ACC112 (cell line): ENCODE measurements around the gene CADM3.

ENCODE experiments used
- H2AFZ ChIP-seq: fragments of 200-600 bp; sonication (generic); one replicate; pipeline ENCODE4 v1.6.0; 2017; ENCODE audit warnings: antibody characterized with exemption, low read length; ENCODE audit not compliant: unreplicated experiment
- H3K27ac ChIP-seq: fragments of 200-600 bp; sonication (generic); 2 replicates; pipeline ENCODE4 v1.5.1; 2014; ENCODE audit warnings: low read depth, mild to moderate bottlenecking, antibody characterized with exemption, low read length, moderate library complexity
- H3K27me3 ChIP-seq: fragments of 200-600 bp; sonication (generic); 2 replicates; pipeline ENCODE4 v1.6.1; 2014; ENCODE audit warnings: mild to moderate bottlenecking, antibody characterized with exemption, low read length, moderate library complexity, mixed read lengths; ENCODE audit not compliant: insufficient read depth
- H3K36me3 ChIP-seq: fragments of 200-600 bp; sonication (generic); 2 replicates; pipeline ENCODE4 v1.6.1; 2016; ENCODE audit warnings: mild to moderate bottlenecking, antibody characterized with exemption, low read length, moderate library complexity, mixed read lengths; ENCODE audit not compliant: insufficient read depth
- H3K4me1 ChIP-seq: fragments of 200-600 bp; sonication (generic); one replicate; pipeline ENCODE4 v1.6.1; 2016; ENCODE audit warnings: low read length, mixed read lengths; ENCODE audit not compliant: insufficient read depth, unreplicated experiment, control insufficient read depth
- H3K4me3 ChIP-seq: fragments of 200-600 bp; sonication (generic); 2 replicates; pipeline ENCODE4 v1.5.1; 2014; ENCODE audit warnings: mild to moderate bottlenecking, low read depth, low read length
- H3K79me2 ChIP-seq: fragments of 200-600 bp; sonication (generic); one replicate; pipeline ENCODE4 v1.6.0; 2016; ENCODE audit warnings: low read length; ENCODE audit not compliant: control insufficient read depth, unreplicated experiment, insufficient read depth

CADM3 gene

DNA sequence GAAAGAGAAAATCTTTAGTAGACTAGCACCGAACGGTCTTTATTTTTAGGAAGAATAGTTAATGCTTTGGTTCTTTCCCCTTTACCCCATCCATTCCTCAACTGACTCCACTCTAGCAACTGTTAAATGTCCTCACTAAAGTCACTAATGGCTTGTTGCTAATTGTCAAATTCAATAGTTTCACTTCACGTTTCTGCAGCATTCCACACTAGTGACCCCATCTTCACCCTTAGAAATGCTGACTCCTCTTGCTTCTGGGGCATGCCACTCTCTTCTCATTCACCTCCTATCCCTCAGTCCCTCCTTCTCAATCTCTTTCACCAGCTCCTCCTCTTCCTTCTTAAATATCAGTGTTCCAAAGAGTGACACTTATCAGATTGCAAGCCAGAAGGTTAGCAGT lies 19.4 kb upstream of the CADM3 start:
- Histone ChIP-seq H3K79me2 (no peaks in the 10 kb centered on the region), H2AFZ (no peak overlapping the region), H3K4me1 (no peaks in the 10 kb centered on the region), H3K27me3 (peaks cover 46% of the 10 kb centered on the region), H3K4me3 (no peak overlapping the region), H3K27ac (no peak overlapping the region), H3K36me3 (no peaks in the 10 kb centered on the region)

DNA sequence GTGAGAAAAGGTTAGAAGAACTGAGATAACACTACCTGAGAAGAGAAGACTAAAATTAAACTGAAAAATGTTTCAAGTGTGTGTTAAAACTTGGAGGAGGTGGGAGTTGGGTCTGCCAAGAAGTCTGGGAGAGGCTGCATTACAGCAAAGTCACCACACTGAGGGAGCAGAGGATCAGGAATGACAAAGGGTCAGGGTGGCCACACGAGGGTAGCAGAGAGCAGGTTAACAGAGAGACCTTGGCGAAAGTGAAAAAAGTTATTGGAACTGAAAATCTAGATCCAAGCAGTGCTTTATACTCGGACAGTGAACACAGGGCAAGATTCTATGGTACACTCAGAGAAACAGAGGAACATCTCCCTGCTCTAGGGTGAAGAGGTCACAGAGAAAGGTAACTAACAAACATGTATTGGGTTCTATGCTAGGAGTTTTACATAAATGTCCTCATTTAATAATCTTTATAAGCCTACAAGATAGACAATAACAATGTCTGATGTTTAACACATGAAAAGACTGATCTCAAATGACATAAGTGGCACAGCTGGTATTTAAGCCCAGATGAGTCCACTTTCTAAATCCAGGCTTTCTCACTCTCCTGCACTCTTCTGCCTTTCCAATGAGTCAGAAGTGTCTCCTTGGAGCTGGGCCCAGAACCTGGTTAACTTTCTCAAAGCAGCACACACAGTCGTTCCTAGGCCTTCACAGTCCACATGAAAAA lies 10.3 kb upstream of the CADM3 start:
- no peaks in the 10 kb centered on the region for H3K36me3 ChIP-seq
- no peak overlapping the region for H2AFZ ChIP-seq
- peak overlapping the region; percentile 48; the same call in 1 of the 2 replicates for H3K4me3 ChIP-seq
- no peaks in the 10 kb centered on the region for H3K79me2 ChIP-seq
- peak overlapping the region; percentile 47 for H3K27ac ChIP-seq
- H3K27me3 ChIP-seq = peaks cover 63% of the 10 kb centered on the region
- H3K4me1 ChIP-seq = peaks cover 8% of the 10 kb centered on the region

DNA sequence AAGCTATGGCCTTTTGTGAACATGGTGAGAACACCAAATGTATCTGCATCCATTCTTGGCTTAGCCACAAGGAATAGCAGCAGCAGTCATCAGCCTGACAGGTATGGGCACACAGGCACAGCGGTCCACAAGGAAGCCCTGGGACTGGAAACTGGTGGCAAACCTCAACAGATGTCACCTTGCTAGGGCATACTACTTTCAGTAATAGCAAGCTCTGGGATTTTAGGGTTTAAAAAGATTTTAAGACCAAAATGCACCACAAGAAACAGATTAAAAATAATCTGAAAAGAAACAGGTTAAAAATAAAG lies 9.7 kb upstream of the CADM3 start:
- no peaks in the 10 kb centered on the region for H3K79me2 ChIP-seq
- no peak overlapping the region for H3K4me3 ChIP-seq
- peaks cover 65% of the 10 kb centered on the region for H3K27me3 ChIP-seq
- no peak overlapping the region for H2AFZ ChIP-seq
- H3K4me1 ChIP-seq = peaks cover 8% of the 10 kb centered on the region
- H3K36me3 ChIP-seq = no peaks in the 10 kb centered on the region
- H3K27ac ChIP-seq = no peak overlapping the region

DNA sequence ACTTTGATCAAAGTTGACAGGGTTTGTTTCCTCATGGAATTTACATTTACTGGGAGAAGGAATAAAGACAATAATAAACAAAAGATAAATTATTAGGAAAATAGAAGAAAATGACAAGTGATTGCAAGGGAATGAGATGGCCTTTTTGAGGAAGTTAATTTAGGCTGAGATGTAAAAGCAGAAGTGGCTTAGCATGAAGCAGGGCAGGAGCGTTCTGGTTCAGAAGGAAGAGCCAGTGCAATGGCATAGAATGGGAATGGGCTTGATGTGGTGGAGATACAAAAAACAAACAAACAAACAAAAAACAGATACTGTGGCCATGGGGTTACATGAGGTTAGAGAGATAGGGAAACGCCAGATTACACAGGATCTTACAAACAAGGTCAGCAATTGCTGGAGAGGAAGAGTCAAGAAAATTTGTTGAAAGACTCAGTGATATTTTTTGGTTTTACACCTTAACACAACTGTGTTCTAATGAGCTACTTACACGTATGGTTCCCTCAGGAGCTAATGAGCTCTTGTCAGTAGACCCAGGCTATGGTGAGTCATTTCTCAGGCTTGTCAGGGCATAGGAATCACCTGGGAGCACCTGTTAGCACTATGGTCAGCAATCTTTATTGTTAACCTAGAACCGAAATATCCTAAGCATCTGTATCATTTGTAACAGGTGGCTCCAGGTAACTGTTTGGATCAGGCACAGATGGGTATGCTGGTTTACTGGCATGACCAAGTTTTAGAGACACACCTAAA lies 8.7 kb upstream of the CADM3 start:
- Histone ChIP-seq H3K36me3 (no peaks in the 10 kb centered on the region), H3K27ac (no peak overlapping the region), H3K79me2 (no peaks in the 10 kb centered on the region), H3K27me3 (peaks cover 64% of the 10 kb centered on the region), H3K4me3 (no peak overlapping the region), H2AFZ (no peak overlapping the region), H3K4me1 (peaks cover 8% of the 10 kb centered on the region)

DNA sequence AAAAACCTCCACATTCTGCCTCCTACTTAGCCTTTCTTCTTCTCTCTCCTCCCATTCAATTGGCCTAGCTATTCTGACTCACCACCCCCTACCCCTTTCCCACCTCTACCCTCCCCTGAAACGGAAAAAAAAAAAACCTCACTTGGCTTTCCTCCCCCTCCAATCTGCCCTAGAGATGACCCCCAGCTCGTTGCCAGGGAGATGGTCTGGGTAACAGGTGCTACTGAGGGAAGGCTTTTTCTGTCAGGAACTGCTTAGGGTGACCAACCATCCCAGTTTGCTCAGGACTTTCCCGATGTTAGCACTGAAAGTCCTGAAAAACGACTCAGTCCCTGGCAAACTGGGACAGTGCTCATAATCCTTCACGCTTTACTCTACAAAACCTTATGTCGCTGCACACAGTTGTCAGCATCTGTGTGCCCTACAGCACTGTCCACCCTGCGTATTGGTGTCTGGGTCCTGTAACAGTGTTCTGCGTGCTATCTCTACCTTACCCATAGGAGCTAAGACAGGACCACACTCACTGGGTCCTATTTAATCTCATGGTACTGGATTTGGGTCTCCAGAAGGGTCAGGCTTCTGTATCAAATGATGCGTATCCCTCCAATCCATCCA lies 7.7 kb upstream of the CADM3 start:
- peaks cover 8% of the 10 kb centered on the region for H3K4me1 ChIP-seq
- no peaks in the 10 kb centered on the region for H3K36me3 ChIP-seq
- no peak overlapping the region for H3K4me3 ChIP-seq
- H3K27ac ChIP-seq = no peak overlapping the region
- no peak overlapping the region for H2AFZ ChIP-seq
- no peaks in the 10 kb centered on the region for H3K79me2 ChIP-seq
- peaks cover 64% of the 10 kb centered on the region for H3K27me3 ChIP-seq

DNA sequence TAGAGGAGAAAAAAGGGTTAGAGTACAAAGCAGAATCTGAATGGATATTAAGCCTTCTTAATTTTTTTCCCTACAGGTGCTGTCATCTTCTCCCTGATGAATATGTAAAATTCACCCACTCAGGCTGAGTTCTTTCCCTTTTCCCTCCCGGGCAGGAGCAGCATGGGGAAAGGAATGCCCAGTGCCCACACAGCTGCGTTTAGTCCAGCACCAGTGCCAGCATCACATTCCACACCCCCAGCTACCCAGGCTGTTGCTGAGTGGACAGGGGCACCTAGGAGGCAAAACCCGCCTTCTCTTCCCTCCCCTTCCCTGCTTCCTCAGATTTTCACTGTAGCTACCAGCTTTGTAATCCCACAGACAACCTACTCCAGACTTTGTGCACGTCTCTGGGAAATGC lies 3.4 kb upstream of the CADM3 start:
- no peaks in the 10 kb centered on the region for H3K36me3 ChIP-seq
- no peak overlapping the region for H3K4me3 ChIP-seq
- H3K27me3 ChIP-seq = peaks cover 89% of the 10 kb centered on the region
- H3K79me2 ChIP-seq = no peaks in the 10 kb centered on the region
- no peak overlapping the region for H3K27ac ChIP-seq
- H2AFZ ChIP-seq = no peak overlapping the region
- H3K4me1 ChIP-seq = no peaks in the 10 kb centered on the region

DNA sequence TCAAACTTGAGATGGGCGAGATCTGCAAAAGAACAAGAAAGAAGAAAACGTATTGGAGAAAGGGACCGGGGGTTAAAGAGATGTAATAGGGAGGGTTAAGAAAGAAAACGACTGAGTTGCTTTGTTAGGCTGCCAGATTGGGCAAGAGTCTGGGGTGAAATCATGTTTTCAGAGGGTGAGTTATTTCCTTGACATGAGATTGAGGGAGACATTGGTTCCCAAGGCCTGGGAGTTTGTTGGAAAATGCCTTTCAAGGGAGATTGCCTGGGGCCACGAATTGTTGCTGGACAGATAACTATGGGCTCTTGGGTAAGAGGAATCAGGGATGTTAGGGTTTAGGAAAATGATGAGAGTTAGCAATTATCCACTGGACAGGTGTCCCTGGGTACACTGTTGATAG lies 776 bp upstream of the CADM3 start:
- no peaks in the 10 kb centered on the region for H3K79me2 ChIP-seq
- no peaks in the 10 kb centered on the region for H3K36me3 ChIP-seq
- no peaks in the 10 kb centered on the region for H3K4me1 ChIP-seq
- H3K27ac ChIP-seq = no peak overlapping the region
- peaks cover 98% of the 10 kb centered on the region for H3K27me3 ChIP-seq
- no peak overlapping the region for H2AFZ ChIP-seq
- H3K4me3 ChIP-seq = no peak overlapping the region

DNA sequence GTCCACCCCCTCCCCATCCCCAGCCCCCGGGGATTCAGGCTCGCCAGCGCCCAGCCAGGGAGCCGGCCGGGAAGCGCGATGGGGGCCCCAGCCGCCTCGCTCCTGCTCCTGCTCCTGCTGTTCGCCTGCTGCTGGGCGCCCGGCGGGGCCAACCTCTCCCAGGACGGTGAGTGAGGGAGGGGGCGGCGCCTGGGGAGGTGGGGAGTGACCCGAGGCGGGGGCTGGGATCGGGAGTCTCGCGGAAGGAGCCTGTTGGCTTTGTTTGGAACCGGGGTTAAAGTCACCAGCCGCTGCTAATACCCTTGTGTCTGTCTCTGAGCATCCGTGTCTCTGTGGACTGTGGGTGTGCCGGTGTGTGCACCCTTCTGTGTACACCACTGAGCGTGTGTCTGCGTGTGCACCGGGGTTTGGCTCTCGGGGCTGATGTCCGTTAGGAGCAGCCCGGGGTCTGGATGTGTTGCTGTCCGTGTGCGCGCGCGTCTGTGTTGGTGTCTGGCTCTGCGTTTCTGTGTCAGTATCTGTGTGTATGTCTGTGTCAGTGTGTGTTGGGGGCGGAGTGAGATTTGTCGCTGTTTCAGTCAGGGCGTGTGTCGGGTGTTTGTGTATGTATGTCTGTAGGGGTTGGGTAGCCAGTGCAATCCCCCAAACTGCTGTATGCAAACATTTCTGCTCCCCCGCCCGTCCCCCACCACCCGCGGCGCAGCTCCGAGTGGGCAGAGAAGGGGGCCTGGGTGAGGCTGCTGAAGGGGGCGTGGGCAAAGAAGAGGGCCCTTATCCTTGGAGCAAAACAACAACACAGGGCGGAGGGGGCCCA lies 480 bp downstream of the CADM3 start:
- Histone ChIP-seq H3K4me1 (no peaks in the 10 kb centered on the region), H3K27ac (no peak overlapping the region), H3K4me3 (peak overlapping the region; percentile 66), H3K79me2 (no peaks in the 10 kb centered on the region), H3K36me3 (no peaks in the 10 kb centered on the region), H2AFZ (no peak overlapping the region), H3K27me3 (peaks cover 98% of the 10 kb centered on the region)

DNA sequence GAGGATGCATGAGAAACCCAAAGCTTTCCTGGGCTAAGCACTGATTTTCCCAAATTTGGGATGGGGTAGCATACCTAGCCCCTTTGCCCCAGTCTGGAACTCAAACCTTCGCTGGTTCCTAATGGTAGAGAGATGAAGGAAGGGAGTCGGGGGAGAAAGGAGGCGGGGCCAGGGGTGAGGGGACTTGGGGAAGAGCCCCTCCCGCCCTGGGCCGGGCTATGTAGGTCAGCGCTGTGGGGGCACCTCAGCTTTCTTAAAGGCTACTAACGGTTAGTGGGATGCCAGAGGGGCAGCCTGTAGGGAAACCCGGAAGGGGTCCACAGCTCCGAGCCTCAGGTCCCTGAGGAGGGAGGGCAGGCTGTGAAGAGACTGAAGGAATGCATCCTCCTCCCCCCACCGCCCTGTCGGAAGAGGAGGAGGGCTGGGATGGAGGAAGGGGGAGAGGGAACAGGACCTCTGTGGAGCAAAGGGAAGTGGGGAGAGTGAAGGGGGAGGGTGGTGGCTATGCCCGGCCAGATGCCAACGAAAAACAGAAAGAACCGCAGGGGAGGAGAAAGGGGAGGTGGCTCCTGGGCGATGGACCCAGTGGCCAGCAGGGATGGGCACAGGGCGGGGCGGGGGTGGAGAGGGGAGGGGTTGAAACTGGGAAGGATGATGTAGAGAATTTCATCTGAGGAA lies 1.3 kb downstream of the CADM3 start:
- no peak overlapping the region for H3K27ac ChIP-seq
- H3K79me2 ChIP-seq = no peaks in the 10 kb centered on the region
- H3K27me3 ChIP-seq = peaks cover 91% of the 10 kb centered on the region
- peak overlapping the region; percentile 66 for H3K4me3 ChIP-seq
- no peak overlapping the region for H2AFZ ChIP-seq
- no peaks in the 10 kb centered on the region for H3K36me3 ChIP-seq
- H3K4me1 ChIP-seq = no peaks in the 10 kb centered on the region

DNA sequence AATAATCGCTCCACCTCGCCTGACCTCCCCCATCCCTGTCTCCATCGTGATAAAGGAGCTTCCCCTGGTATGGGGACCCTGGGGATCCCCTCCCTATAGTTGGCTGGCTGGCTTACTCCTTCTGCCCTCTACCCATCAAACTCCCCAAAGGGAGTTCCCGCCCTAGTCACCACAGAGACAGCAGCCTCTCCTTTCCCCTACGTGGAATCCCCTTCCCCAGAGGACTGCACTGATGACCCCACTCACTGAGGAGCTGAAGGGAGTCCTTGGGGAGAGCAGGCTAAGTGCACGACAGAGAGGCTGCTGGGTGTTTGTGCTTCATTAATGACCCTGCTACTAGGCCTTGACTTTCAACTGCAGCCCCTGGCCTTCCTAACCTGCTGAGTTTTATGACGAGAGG lies 1.9 kb downstream of the CADM3 start:
- Histone ChIP-seq H3K79me2 (no peaks in the 10 kb centered on the region), H3K27me3 (peaks cover 91% of the 10 kb centered on the region)

More for the DNA sequence above, 1.9 kb downstream of the CADM3 start:
- Histone ChIP-seq H3K36me3 (no peaks in the 10 kb centered on the region), H3K4me3 (no peak overlapping the region), H3K27ac (no peak overlapping the region), H2AFZ (no peak overlapping the region), H3K4me1 (no peaks in the 10 kb centered on the region)
